ENCODE results near the gene MCM7. TPM values are rescaled to one million over a fixed set of nuclear protein-coding genes. Genes with fewer than 3 reads are reported as not detected.

Gene MCM7
- total and polyA plus RNA-seq, 10 of the 15 experiments (the other 5 are each of a cell fraction or from before 2014, with no cell fraction given), result 183 to 383 (median 244) TPM

DNA sequence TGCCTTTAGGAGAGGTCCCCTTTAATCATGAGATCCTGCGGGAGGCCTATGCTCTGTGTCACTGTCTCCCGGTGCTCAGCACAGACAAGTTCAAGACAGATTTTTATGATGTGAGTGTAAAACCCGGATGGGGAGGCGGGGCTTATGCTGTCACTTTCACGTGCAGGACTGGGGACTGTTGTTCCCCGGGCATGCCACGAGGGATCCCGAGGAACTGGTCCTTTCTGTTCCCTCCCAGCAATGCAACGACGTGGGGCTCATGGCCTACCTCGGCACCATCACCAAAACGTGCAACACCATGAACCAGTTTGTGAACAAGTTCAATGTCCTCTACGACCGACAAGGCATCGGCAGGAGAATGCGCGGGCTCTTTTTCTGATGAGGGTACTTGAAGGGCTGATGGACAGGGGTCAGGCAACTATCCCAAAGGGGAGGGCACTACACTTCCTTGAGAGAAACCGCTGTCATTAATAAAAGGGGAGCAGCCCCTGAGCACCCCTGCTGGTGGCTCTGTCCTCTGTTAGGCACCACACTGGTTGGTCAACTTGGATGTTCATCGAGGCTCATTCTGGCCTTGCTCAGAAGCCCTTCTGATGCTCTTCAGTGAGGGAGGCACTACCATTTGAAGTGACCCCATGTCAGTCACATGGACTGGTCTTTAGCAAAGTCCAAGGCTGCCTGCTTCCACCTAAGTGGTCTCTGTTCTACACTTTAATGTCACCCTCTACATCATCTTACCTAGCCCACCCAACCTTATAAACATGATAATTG, 9.6 kb downstream of the MCM7 start (continued):
- TF ChIP-seq TARDBP (IDR thresholded peaks at IDR 0.05; ENCODE audit: borderline replicate concordance), result 0 out of 2 replicates have a peak, but pooled peaks have one; percentile 22

DNA sequence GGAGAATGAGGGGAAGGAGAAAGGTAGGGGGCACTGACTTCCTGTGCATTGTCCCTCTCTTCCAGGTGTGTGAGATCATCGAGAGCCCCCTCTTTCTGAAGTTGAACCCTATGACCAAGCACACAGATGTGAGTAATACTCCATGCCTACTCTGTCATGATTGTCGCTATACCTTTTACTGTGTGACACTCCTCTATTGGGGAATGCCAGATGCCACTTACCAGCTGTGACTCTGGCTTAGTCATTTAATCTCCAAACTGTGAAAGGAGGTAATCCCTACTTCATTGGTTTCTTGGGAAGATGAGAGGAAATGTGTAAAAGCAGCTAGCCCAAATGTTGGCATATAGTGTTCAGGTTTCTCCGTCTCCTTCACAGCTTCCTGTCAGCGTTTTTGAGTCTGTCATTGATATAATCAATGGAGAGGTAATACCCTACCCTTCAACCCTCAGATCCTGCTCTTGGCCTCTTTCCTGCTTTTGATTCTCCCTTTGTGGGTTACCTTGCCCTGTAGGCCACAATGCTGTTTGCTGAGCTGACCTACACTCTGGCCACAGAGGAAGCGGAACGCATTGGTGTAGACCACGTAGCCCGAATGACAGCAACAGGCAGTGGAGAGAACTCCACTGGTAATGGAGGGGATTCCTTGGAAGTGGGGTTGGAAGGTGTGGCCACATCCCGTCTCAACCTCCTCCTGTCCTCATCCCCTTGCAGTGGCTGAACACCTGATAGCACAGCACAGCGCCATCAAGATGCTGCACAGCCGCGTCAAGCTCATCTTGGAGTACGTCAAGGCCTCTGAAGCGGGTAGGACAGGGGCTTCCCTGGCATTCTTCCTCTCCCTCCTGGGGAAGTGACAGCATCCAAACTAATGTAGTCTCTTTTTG, 10.4 kb downstream of the MCM7 start:
- Histone ChIP-seq H3K27ac (ENCODE audit: control insufficient read depth, insufficient read depth) (no peak overlapping the region), H3K79me2 (ENCODE audit: control insufficient read depth, insufficient read depth, low read length) (peaks cover 10% of the 10 kb centered on the region), H3K9me3 (replicated peaks; ENCODE audit: control insufficient read depth, insufficient read depth, low read length) (no peaks in the 10 kb centered on the region), H4K20me1 (ENCODE audit: control insufficient read depth, insufficient read depth) (peaks cover 3% of the 10 kb centered on the region; the same call in 1 of the 2 replicates), H3K36me3 (ENCODE audit: control insufficient read depth in 2 of 2, insufficient read depth in 2 of 2, low read length in 1 of 2) (peaks cover 26 to 41% of the 10 kb centered on the region in 2 experiments), H3K4me3 (no peak overlapping the region), H3K4me2 (ENCODE audit: control insufficient read depth, insufficient read depth) (no peak overlapping the region), H3K9ac (ENCODE audit: control insufficient read depth, insufficient read depth, low read length) (no peak overlapping the region), H3K4me1 (ENCODE audit: control insufficient read depth, insufficient read depth, low read length) (peaks cover 6% of the 10 kb centered on the region), H3K27me3 (replicated peaks in 1 of 2; ENCODE audit: control insufficient read depth in 2 of 2, insufficient read depth in 2 of 2, low read length in 1 of 2) (no peaks in the 10 kb centered on the region), H2AFZ (ENCODE audit: control insufficient read depth, low read depth, low read length) (no peak overlapping the region)
- intact Hi-C loops (cut with micrococcal nuclease; ENCODE audit: unreplicated experiment), result no loop called here
- SMC1A ChIA-PET (ENCODE audit: uncharacterized antibody, unreplicated experiment), result interaction anchor here (0.8 to 1.4 kb wide), 3 partner anchors 9 to 179 kb away, joined by 3 to 4 read pairs (median 3); partner anchors contain the start of gene MBLAC1
- peak; percentile 3; the same call in 2 of the 3 replicates for ATAC-seq
- WGBS (ENCODE audit: insufficient coverage, insufficient replicate concordance, low lambda C conversion rate, missing lambda C conversion rate), result 85% methylated on average over 14 of the region's 14 CpGs
- no peak for FAIRE-seq
- BruUV-seq (replicated peaks), result no TSS peak
- RAD21 ChIA-PET (ENCODE audit: unreplicated experiment), result interaction anchor here (1.2 kb wide), 1 partner anchor 101 kb away, joined by 3 read pairs; no protein-coding TSS in a partner anchor
- CTCF ChIA-PET, result interaction anchor here (1.2 to 1.3 kb wide), 2 partner anchors 40 to 42 kb away, joined by 4 read pairs; no protein-coding TSS in a partner anchor
- TF ChIP-seq POLR2A (IDR thresholded peaks at IDR 0.05; ENCODE audit: low read depth, low read length) (peak; percentile 72), ZSCAN29 (IDR thresholded peaks at IDR 0.05) (no peak)
- in situ Hi-C loops (cut with MboI), result no loop called here
- no peak for DNase-seq (ENCODE audit: low read depth, low spot score)
- POLR2A ChIA-PET, result interaction anchor here (0.5 to 3.9 kb wide), 3 partner anchors 8 to 10 kb away, joined by 3 to 39 read pairs (median 3); partner anchors contain the start of genes AP4M1 and MCM7
